HG03039 (cell line): ENCODE measurements around the gene FBXO17.

Source experiments
- ATAC-seq: cut with Tn5 transposase; IDR thresholded peaks from one replicate; pipeline ENCODE4 v1.9.1; 2021; ENCODE audit warnings: mild to moderate bottlenecking, moderate library complexity; ENCODE audit not compliant: unreplicated experiment

FBXO17 gene

GRCh38 chr19:38894968-38895367 is 80.6 kb downstream of the FBXO17 start:
- no peak for ATAC-seq

- ATAC-seq, result no peak
These were observed 82.2 kb downstream of the FBXO17 start for GRCh38 chr19:38893341-38893771.

GRCh38 chr19:38892841-38893240 is 82.7 kb downstream of the FBXO17 start:
- no peak for ATAC-seq

- ATAC-seq, result no peak
These were observed 83.8 kb downstream of the FBXO17 start for GRCh38 chr19:38891771-38892170.
